ENCODE measurements around the gene LTBP2. TPM values are rescaled to one million over a fixed set of nuclear protein-coding genes. Genes with fewer than 3 reads are reported as not detected.

The LTBP2 gene
- total RNA-seq, 1 donor: 210 TPM

DNA sequence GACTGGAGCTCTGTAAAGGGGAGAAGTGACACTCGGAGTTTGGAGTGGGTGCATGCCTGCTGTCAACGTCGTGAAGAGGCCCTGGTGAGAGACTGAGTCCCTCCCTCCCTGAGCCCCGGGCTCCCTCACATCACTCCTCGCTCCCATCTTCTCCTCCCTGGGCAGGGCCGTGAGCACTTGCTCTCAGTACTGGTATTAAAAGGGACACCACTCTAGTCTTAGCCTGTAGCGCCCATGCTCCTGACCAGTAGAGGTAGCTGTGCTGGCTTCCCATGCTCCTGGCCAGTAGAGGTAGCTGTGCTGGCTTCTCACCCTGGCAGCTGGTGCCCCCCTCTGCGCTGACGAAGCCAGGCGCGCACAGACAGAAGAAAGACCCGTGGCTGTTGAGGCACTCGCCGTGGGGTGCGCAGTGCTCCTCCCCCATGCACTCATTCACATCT lies 103.7 kb downstream of the LTBP2 start:
- TF ChIP-seq, protein P1, sequence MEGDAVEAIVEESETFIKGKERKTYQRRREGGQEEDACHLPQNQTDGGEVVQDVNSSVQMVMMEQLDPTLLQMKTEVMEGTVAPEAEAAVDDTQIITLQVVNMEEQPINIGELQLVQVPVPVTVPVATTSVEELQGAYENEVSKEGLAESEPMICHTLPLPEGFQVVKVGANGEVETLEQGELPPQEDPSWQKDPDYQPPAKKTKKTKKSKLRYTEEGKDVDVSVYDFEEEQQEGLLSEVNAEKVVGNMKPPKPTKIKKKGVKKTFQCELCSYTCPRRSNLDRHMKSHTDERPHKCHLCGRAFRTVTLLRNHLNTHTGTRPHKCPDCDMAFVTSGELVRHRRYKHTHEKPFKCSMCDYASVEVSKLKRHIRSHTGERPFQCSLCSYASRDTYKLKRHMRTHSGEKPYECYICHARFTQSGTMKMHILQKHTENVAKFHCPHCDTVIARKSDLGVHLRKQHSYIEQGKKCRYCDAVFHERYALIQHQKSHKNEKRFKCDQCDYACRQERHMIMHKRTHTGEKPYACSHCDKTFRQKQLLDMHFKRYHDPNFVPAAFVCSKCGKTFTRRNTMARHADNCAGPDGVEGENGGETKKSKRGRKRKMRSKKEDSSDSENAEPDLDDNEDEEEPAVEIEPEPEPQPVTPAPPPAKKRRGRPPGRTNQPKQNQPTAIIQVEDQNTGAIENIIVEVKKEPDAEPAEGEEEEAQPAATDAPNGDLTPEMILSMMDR (IDR thresholded peaks at IDR 0.05; ENCODE audit: insufficient read depth, low read depth, low read length): peak; percentile 40
- H3K4me3 ChIP-seq (ENCODE audit: low read depth, low read length): no peak overlapping the region
- no peak for DNase-seq (ENCODE audit: low read depth)

DNA sequence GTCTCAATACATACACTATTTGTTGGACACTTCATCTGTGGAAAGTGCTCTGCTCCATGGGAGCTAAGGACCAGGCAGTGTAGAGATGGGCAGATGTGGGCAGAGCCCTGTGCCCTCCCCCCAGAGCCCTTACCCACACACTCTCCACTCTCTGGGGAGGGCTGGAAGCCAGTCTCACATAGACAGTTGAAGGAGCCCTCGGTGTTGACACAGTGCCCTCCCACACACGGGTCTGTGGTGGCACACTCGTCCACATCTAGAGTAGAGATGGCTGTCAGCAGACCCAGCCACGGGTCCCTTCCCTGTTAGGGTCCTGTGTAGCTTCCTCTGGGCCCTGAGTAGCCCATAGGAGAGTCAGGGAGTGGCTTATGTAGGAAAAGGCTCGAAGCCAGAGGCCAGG lies 104.2 kb downstream of the LTBP2 start:
- DNase-seq (ENCODE audit: low read depth): no peak
- H3K4me3 ChIP-seq (ENCODE audit: low read depth, low read length): no peak overlapping the region
- TF ChIP-seq, protein P1 (IDR thresholded peaks at IDR 0.05; ENCODE audit: insufficient read depth, low read depth, low read length): no peak

DNA sequence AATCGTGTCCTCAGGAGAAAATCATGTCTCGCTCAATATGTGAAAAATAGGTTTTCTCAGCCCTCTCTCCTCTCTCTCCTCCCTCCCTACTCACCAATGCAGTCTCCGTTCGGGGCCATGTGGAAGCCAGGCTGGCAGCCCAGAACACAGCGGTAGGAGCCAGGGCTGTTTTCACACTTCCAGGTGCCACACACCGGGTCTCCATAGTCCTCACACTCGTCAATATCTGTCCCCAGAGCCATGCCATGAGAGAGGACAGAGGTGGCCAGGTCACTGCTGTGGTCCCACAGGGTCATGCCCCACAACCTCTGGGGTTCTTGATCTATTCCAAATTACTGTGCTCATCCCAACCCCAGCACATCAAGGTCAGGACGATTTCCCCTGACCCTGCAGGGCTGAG lies 105.0 kb downstream of the LTBP2 start:
- DNase-seq (ENCODE audit: low read depth): no peak
- TF ChIP-seq, protein P1 (IDR thresholded peaks at IDR 0.05; ENCODE audit: insufficient read depth, low read depth, low read length): no peak

DNA sequence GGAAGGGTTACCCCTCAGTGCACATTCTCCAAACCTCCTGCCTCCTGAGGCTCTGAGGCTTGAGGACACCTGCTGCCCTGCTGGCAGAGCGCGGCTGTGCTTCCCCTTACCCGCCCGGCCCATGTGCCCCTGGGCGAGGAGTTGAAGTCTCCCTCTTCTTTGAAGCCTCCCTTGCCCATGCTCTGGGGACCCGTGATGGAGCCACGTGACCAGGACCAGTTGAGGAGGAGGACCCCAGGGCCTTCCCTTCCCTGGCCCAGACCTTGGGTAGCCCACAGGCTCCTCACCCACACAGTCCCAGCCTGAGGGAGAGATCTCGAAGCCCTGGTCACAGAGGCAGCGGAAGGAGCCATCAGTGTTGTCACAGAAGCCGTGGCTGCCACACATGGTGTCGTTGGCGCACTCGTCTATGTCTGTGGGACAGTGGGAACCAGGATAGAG lies 105.6 kb downstream of the LTBP2 start:
- no peak for DNase-seq (ENCODE audit: low read depth)
- TF ChIP-seq, protein P1 (IDR thresholded peaks at IDR 0.05; ENCODE audit: insufficient read depth, low read depth, low read length): no peak
- H3K4me3 ChIP-seq (ENCODE audit: low read depth, low read length): no peak overlapping the region

More for the DNA sequence above, 105.0 kb downstream of the LTBP2 start:
- H3K4me3 ChIP-seq (ENCODE audit: low read depth, low read length): no peak overlapping the region

DNA sequence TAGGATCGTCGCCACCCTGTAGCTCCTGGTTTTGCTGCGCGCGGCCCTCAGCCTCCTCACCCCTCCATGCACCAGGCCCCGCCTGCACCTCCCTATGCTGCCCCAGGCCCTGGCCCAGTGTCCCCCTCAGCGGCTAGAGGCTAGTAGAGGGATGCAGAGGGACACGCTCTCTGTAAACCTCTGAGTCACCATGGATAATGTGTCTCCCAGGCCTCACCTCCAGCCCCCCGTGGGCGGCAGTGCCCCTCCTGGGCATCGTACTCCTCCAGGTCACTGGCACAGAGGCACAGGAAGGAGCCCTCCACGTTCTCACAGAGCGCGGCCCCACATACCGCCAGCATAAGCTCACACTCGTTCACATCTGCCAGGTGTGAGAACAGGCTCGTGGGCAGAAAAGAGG lies 106.2 kb downstream of the LTBP2 start:
- DNase-seq (ENCODE audit: low read depth): no peak
- H3K4me3 ChIP-seq (ENCODE audit: low read depth, low read length): no peak overlapping the region
- TF ChIP-seq, protein P1 (IDR thresholded peaks at IDR 0.05; ENCODE audit: insufficient read depth, low read depth, low read length): no peak

DNA sequence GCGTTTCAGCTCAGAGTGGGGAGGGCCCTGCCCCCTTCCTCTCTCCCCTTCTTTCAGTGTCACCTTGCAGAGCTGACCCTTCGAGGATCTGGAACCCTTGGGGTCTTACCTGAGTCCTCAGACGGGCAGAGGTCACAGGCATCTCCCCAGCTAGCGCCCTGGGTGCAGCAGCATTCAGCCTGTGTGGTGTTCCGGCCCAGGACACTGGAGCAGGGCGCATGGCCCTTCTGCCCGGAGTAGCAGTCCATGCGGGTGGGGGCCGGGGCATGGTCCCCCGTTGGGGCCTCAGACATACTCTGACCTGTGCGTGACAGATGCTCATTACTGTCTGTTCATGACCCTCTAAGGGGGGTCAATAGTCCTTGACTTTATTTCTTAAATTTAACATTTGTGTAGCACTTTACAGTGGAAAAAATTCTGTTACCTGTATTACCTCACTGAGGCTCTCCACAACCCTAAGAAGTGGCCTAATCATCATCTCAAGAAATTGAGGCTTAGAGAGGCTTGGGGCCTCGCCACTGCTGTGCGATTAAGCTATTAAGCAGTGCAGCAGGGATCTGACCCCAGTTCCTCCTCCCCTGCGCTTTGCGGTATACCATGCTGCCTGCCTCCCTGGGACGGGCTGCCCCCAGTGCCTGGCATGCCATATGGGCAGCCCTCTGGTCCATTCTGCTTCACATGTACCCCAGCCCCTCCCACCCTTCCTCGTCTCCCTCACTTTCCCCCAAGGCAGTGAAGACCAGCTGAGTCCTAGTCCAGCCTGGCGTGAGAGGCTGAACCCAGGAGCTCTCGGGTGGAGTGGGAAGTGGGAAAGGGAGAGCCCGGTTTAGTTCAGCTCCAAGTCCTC lies 106.9 kb downstream of the LTBP2 start:
- no peak overlapping the region for H3K4me3 ChIP-seq (ENCODE audit: low read depth, low read length)
- DNase-seq (ENCODE audit: low read depth): no peak
- TF ChIP-seq, protein P1 (IDR thresholded peaks at IDR 0.05; ENCODE audit: insufficient read depth, low read depth, low read length): no peak
